Anterior cingulate cortex (tissue), 58 donors: ENCODE data around the gene PPP1R13B.
"Not testable (repeated sequence)": the region's sequence is repeated elsewhere in the genome, so short reads cannot be mapped to it uniquely, and the experiment has no call there.

Experiments used
- DNase-seq, 58 donors: peaks; one replicate each; lab custom pipeline; 2025; lab: John Stamatoyannopoulos, UW

The PPP1R13B gene

GRCh38 chr14:103859416-103860202 is 12.2 kb upstream of the PPP1R13B start:
- DNase-seq: no peak

DNA sequence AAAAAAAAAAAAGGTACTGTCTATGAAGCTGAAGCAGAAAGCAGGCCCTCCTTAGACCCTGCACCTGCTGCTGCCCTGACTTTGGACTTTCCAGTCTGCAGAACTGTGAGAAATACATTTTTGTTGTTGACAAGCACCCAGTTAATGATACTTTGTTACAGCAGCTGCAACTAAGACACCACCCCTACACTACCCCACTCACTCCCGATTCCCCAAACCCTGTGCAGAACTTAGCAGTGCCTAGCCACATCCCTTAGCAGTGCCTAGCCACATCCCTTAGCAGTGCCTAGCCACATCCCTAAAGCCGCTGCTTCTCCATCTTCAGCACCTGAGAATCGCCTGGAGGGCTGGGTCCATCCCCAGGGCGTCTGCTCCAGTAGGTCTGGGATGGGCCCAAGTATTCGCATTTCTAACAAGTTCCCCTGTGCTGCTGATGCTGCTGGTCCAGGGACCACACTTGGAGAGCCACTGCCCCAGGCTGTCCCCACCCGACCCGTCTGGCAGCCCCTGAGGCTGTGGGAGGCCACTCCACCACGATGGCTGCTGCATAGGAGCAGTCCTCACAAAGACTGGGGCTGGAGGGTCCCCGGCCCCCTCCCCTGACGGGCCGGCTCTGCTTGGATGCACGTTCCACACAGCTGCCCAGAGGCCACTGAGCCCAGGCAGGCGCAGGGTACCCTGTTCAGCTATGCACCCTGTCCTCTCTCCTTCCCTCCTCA is 10.8 kb upstream of the PPP1R13B start:
- no peak for DNase-seq

DNA sequence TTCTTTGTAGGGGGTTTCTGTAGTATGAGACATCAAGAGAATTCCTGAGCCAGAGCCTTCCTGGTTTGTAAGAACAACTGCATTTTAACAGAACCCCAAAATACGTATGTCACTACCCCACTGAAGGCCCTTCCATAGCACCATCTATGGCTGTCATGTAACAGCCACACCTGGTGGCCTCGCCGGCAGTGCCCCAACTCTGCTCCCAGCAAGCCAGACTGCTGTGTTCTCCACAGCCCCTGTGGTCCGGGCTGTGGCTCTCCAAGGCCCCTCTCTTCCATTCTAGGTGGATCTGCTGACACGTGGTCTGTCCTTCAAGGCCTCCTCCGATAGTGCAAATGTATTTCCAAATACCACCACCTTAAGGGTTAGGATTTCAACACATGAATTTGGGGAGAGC is 9.9 kb upstream of the PPP1R13B start:
- DNase-seq: no peak

DNA sequence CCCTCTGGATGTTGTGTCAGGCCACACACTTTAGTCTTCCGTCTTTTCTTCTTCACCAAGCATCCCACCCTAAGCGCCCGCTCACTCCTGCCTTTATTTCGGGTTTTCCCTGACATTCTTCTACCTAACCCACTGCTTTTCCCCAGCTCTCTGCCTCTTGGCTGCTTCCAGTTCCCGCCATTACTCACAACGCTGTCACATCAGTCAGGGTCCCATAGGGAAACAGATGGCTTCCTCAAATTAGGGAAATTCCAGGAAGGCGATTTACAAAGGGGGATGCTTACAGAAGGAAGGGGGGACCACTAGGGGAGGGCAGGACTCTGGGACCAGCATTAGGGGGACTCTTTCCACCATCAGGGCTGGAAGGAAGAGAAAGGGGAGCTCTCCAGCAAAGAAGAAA is 9.2 kb upstream of the PPP1R13B start:
- DNase-seq: no peak

- DNase-seq: no peak
Measured at GRCh38 chr14:103856105-103856504, 8.7 kb upstream of the PPP1R13B start.

DNA sequence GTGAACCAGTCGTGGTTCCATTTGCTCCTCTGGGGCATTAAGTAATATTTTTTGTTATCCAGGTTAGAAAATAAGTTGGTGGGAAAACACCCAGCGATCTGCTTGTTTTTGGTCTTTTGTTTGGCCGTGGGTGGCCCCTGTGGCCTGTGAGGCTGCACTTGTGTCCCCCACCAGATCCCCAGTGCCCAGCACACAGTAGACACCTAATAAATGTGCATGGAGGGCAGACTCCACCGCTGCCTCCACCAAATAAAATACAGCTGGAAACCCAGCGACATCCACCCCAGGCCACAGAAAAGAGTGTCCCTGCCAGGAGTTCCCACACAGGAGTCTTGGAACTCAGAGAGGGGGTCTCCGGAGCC is 8.3 kb upstream of the PPP1R13B start:
- DNase-seq: no peak

- no peak for DNase-seq
Measured at GRCh38 chr14:103854822-103855733, 7.7 kb upstream of the PPP1R13B start.

- DNase-seq: no peak
Measured at GRCh38 chr14:103854017-103854808, 6.8 kb upstream of the PPP1R13B start.

DNA sequence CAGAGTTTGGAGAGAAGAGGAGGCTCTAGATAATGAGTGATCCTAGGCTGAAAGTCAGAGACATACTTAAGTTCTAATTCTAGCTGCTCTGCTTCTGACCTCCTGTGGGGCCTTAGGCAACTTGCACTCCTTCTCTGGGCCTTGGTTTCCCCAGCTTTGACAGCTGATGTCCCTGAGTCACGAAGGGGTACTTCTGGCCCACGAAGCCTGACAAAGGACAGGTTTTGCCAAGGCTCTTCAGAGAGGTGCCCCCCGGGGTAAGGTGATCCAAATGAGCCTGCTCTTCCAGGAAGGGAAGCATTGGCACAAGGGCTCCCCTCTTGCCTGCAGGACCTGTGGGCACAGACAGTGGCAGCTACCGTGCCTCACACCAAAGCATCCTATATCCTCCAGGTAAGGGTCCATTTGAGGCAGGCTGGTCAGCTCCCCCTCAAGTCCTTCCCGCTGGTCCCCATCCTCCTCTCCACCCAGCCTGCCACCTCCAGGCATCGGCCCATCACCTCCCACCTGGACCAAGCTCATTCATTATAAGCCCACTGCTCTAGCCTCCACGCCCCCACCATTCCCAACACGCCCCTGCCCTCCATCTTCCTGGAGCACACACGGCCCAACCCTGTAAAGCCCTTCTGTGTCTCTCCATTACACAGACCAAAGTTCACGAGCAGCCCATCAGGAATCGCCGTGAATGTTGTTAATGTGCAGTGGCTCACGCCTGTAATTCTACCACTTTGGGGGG is 1.9 kb upstream of the PPP1R13B start:
- no peak for DNase-seq

DNA sequence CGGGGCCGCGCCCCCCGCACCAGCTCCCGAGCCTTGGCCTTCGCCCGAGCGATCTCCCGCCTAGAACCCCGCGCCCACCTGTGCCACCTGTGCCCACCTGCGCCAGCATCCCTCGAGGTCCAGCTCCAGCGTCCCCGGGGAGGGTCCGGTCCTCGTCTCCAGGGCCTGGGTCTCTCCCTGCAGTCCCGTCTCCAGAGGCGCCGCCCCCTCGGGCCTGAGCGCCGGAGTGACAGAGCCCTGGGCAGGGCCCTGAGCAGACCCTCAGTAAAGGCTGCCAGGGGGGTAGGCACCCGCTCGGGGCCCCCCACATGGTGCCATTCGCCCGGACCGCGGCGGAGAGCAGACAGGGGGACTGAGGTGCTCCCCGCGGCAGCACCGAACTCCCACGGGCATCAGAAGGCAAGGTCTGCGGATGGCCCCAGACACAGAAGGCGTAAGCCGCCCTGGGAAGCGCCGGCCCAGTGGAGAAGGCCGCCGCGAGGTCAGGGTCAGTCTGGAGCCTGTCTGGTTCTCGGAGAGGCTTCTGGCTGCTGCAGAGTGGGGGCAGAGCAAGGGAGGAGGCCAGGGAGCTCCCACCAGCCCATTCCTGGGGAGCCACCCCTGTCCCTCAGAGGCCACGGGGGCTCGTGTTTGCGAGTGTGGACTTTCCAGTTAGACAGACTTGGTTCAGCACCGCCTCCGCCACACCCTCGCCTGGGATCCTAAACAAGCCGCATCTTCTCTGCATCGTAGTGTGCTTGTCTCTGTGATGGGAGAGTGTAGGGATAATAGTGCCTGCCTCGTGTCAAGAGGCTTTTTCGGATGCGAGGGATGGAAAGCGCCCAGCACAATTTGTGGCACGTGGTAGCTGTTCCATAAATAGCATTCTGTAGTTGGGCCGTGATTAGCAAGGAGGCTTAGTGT is 1.1 kb upstream of the PPP1R13B start:
- peak in 19 of 58 donors; percentile 7 to 57 (median 23) for DNase-seq

DNA sequence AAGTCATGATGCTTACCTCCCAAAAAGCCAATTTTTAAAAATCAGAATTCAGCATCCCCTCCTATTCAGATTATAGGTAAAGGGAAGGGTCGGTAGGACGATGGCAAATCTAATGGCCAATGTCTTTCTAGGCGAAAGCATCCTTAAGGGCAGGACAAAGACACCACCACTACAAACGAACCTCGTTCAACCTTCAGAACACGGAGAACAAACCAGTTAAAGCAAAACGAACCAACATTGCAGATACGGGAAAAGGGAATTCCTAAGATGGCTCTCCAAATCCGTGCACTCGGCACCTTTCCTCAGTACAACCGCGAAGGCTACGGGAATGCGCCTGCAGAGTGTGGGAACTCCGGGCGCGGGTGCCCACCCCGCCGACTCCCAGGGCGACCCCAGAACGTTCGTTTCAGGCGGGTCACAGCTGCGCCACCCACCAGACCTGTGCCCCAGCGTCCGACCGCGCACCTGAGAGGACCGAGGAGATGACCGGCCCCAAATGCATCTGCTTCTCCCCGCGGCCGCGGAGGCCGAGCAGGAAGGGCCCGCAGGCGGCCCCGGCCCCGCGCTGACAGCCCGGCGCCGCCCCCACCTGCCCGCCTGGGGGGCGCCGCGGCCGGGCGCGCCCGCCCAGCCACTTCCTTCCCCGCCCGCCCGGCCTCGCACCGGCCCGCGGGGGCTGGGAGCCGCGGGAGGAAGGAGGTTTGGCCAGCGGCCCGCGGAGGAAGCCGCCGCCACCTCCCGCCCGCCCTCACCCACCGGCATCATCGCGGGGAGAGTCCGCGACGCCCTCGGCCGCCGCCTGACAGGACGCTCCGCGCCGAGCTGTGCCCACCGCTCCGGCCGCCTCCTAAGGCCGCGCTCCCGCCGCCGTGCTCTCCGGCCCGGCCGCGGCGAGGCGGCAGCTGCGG is 578 bp downstream of the PPP1R13B start:
- DNase-seq: peak in 5 of 58 donors; percentile 24 to 63 (median 38)

DNA sequence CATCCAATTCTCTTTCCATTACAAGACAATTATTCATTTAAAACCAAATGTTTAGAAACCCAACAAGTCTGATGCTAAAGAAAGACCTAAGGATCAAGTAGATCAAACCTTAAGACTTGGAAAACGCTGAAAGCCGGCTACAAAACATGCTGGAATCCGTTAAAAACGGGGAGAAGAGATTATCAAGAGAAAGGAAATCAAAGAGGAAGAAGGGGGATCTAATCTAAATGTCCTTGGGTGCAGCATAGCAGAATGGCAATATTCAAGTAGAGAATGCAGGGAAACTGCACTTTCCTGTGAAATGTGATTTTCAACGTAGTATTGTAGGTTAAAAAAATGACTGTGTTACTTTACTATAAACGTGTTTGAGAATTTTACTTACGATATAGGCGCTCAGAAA is 1.3 kb downstream of the PPP1R13B start:
- no peak for DNase-seq

DNA sequence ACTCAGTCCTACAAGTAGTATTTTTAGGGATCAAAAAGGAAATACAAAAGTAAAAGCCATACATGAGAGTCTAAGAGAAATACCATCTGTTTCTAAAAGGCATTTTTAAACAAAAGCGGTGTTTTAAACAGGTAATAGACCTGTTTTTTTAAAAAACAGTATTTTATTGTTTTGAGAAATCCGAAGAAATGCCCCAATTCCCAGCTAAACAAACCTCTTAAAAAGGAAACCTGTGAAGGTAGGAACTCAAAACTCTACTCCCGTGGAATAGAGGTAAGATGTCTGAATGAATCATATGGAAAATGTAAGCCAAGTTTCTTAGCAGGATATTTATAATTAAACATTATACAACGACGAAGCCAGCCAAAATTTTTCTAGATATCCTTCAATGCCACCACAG is 2.0 kb downstream of the PPP1R13B start:
- DNase-seq: no peak

DNA sequence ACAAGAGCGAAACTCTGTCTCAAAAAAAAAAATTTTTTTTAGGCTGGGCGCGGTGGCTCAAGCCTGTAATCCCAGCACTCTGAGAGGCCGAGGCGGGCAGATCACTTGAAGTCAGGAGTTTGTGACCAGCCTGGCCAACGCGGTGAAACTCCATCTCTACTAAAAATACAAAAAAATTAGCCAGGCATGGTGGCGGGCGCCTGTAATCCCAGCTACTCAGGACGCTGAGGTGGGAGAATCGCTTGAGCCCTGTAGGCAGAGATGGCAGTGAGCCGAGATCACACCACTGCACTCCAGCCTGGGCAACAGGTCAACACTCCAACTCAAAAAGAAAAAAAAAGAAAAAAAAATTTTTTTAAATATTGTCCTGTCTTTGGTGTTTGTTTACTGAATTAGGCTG is 6.1 kb downstream of the PPP1R13B start:
- DNase-seq: not testable (repeated sequence)

DNA sequence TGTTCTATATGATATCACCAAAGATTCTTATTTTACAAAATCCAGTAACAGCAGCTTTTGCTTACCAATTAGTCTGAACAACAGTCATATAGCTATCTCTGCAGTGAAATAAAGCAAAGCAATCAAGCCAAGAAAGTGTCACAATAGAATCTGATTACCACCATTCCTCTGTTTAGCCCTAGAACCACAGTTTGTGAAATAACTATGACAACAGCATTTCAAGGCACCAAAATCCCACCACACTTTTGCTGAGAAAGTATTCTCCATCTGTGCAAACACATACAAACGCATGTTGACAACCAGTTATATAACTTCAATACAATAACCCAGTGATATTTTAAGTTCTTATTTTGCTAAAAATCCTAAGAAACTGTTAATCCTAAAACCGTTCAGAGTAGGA is 7.4 kb downstream of the PPP1R13B start:
- DNase-seq: peak in 1 of 58 donors; percentile 3

- no peak for DNase-seq
Measured at GRCh38 chr14:103839579-103839978, 7.8 kb downstream of the PPP1R13B start.

DNA sequence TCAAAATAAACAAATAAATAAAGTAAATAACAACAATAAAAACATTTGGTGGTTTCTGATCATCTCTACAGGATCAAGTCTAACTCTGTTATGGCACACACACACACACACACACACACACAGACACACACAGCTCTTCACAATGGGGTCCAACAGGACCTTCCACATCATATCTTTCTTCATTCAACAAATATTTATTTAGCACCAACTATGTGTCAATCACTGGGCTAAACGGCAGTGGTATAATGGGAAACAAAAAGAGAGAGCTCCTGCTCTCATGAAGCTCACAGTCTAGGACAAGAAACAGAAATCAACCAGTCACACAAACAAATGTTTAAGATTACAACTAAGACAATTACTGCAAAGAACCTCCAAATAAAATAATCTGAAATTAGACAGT is 9.3 kb downstream of the PPP1R13B start:
- no peak for DNase-seq
